ENCODE data around the gene GPATCH8.

GPATCH8 gene

GRCh38 chr17:44489581-44489980, 13.6 kb downstream of the GPATCH8 start:
- H3K4me2 ChIP-seq, result no peak overlapping the region
- H3K79me2 ChIP-seq (ENCODE audit: insufficient read depth, low read depth), result peaks cover 100% of the 10 kb centered on the region
- peaks cover 27% of the 10 kb centered on the region for H4K20me1 ChIP-seq (ENCODE audit: insufficient read depth)

GRCh38 chr17:44487170-44487569, 16.0 kb downstream of the GPATCH8 start:
- Histone ChIP-seq H3K79me2 (ENCODE audit: insufficient read depth, low read depth) (peaks cover 87% of the 10 kb centered on the region), H3K4me1 (ENCODE audit: low read depth, poor library complexity, severe bottlenecking) (peaks cover 9% of the 10 kb centered on the region), H3K36me3 (ENCODE audit: insufficient read depth) (no peaks in the 10 kb centered on the region), H3K27ac (no peak overlapping the region), H3K27me3 (ENCODE audit: insufficient read depth, low read depth) (no peaks in the 10 kb centered on the region), H2AFZ (ENCODE audit: low read depth) (no peak overlapping the region), H3K4me2 (no peak overlapping the region), H3K4me3 (IDR thresholded peaks at IDR 0.05; ENCODE audit: insufficient read depth, low read depth, low read length) (no peak overlapping the region), H3K9ac (no peak overlapping the region), H4K20me1 (ENCODE audit: insufficient read depth) (peaks cover 27% of the 10 kb centered on the region)
- no peak for TF ChIP-seq CTCF (conservative IDR thresholded peaks at IDR 0.05; ENCODE audit: low read depth, low read length)

More at GRCh38 chr17:44489581-44489980, 13.6 kb downstream of the GPATCH8 start:
- H3K4me1 ChIP-seq (ENCODE audit: low read depth, poor library complexity, severe bottlenecking), result peaks cover 9% of the 10 kb centered on the region
- no peaks in the 10 kb centered on the region for H3K27me3 ChIP-seq (ENCODE audit: insufficient read depth, low read depth)
- H3K27ac ChIP-seq, result no peak overlapping the region
- no peak overlapping the region for H3K9ac ChIP-seq
- H3K36me3 ChIP-seq (ENCODE audit: insufficient read depth), result no peaks in the 10 kb centered on the region
- H2AFZ ChIP-seq (ENCODE audit: low read depth), result no peak overlapping the region
- no peak for TF ChIP-seq CTCF (conservative IDR thresholded peaks at IDR 0.05; ENCODE audit: low read depth, low read length)
- H3K4me3 ChIP-seq (IDR thresholded peaks at IDR 0.05; ENCODE audit: insufficient read depth, low read depth, low read length), result no peak overlapping the region

DNA sequence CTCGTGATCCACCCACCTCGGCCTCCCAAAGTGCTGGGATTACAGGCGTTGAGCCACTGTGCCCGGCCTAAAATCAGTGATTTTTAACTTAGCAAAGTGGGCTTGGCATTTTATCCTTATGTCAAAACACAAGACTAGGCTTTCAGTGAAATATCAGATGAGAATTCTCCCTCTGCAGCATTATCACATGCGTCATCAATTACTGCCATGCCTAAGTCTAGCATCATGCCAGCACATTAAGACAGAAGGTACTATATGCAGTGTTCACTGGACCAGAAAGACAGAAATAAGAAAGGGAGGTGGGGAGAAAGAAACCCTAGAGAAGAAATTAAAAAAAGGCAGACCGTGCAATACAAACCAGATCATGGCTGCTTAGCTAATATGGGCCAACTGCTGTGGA, 29.8 kb downstream of the GPATCH8 start:
- H3K4me2 ChIP-seq, result no peak overlapping the region
- no peak for TF ChIP-seq CTCF (conservative IDR thresholded peaks at IDR 0.05; ENCODE audit: low read depth, low read length)
- no peak overlapping the region for H2AFZ ChIP-seq (ENCODE audit: low read depth)
- H3K4me1 ChIP-seq (ENCODE audit: low read depth, poor library complexity, severe bottlenecking), result peaks cover 46% of the 10 kb centered on the region
- no peak overlapping the region for H3K27ac ChIP-seq
- H3K9ac ChIP-seq, result no peak overlapping the region
- H3K4me3 ChIP-seq (IDR thresholded peaks at IDR 0.05; ENCODE audit: insufficient read depth, low read depth, low read length), result no peak overlapping the region
- peaks cover 82% of the 10 kb centered on the region; the same call in 1 of the 2 replicates for H3K79me2 ChIP-seq (ENCODE audit: insufficient read depth, low read depth)
- 0 out of 2 replicates have a peak, but pooled peaks cover 11% of the 10 kb centered on the region for H3K36me3 ChIP-seq (ENCODE audit: insufficient read depth)
- H4K20me1 ChIP-seq (ENCODE audit: insufficient read depth), result peaks cover 13% of the 10 kb centered on the region; the same call in 1 of the 2 replicates
- no peaks in the 10 kb centered on the region for H3K27me3 ChIP-seq (ENCODE audit: insufficient read depth, low read depth)

- Histone ChIP-seq H4K20me1 (ENCODE audit: insufficient read depth) (peaks cover 3% of the 10 kb centered on the region; the same call in 1 of the 2 replicates), H2AFZ (ENCODE audit: low read depth) (no peak overlapping the region), H3K4me1 (ENCODE audit: low read depth, poor library complexity, severe bottlenecking) (peaks cover 69% of the 10 kb centered on the region), H3K9ac (no peak overlapping the region), H3K79me2 (ENCODE audit: insufficient read depth, low read depth) (peaks cover 72% of the 10 kb centered on the region), H3K27me3 (ENCODE audit: insufficient read depth, low read depth) (no peaks in the 10 kb centered on the region), H3K36me3 (ENCODE audit: insufficient read depth) (0 out of 2 replicates have a peak, but pooled peaks cover 10% of the 10 kb centered on the region), H3K4me3 (IDR thresholded peaks at IDR 0.05; ENCODE audit: insufficient read depth, low read depth, low read length) (no peak overlapping the region), H3K27ac (peak overlapping the region; percentile 5; the same call in 1 of the 2 replicates), H3K4me2 (peak overlapping the region; percentile 31; the same call in 1 of the 2 replicates)
- TF ChIP-seq CTCF (conservative IDR thresholded peaks at IDR 0.05; ENCODE audit: low read depth, low read length), result no peak
Observed at GRCh38 chr17:44469676-44470075, 33.5 kb downstream of the GPATCH8 start.
